OCI-LY7 (cell line): ENCODE measurements around the gene ID3.

Experiments
- EZH2phosphoT487 ChIP-seq: fragments of 200-600 bp; sonication (generic); IDR thresholded peaks from 2 replicates; pipeline ENCODE4 v1.6.1; 2018; ENCODE audit warnings: low read depth, borderline replicate concordance, mild to moderate bottlenecking, mixed run types, antibody characterized with exemption, low read length, moderate library complexity, mixed read lengths
- TF ChIP-seq, protein P1 (sequence below): fragments of 200-600 bp; sonication (generic); conservative IDR thresholded peaks from 2 replicates; pipeline ENCODE4 v1.5.1; 2014; ENCODE audit warnings: mild to moderate bottlenecking, antibody characterized with exemption, low read length, moderate library complexity, mixed read lengths

GRCh38 chr1:23570001-23570691 is 10.8 kb upstream of the ID3 start:
- TF ChIP-seq, protein P1, sequence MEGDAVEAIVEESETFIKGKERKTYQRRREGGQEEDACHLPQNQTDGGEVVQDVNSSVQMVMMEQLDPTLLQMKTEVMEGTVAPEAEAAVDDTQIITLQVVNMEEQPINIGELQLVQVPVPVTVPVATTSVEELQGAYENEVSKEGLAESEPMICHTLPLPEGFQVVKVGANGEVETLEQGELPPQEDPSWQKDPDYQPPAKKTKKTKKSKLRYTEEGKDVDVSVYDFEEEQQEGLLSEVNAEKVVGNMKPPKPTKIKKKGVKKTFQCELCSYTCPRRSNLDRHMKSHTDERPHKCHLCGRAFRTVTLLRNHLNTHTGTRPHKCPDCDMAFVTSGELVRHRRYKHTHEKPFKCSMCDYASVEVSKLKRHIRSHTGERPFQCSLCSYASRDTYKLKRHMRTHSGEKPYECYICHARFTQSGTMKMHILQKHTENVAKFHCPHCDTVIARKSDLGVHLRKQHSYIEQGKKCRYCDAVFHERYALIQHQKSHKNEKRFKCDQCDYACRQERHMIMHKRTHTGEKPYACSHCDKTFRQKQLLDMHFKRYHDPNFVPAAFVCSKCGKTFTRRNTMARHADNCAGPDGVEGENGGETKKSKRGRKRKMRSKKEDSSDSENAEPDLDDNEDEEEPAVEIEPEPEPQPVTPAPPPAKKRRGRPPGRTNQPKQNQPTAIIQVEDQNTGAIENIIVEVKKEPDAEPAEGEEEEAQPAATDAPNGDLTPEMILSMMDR: no peak
- no peak for TF ChIP-seq EZH2phosphoT487
